ENCODE measurements around the gene ADCK1. TPM values are rescaled to one million over a fixed set of nuclear protein-coding genes. Genes with fewer than 3 reads are reported as not detected.

The ADCK1 gene
- total RNA-seq (10 to 100 TPM; 12.3 to 14.3 TPM), polyA plus RNA-seq (ENCODE audit: insufficient read depth, low read depth, low replicate concordance) (7.5 TPM)
- long read RNA-seq, donor 1, partial matches to known transcripts, result 0 of 3 reads
- long read RNA-seq, donor 1, other reads (novel, unspliced or antisense), result 0 of 3 reads
- long read RNA-seq, donor 2, partial matches to known transcripts, result 0 of 1 reads
- long read RNA-seq, donor 2, other reads (novel, unspliced or antisense), result 0 of 1 reads

DNA sequence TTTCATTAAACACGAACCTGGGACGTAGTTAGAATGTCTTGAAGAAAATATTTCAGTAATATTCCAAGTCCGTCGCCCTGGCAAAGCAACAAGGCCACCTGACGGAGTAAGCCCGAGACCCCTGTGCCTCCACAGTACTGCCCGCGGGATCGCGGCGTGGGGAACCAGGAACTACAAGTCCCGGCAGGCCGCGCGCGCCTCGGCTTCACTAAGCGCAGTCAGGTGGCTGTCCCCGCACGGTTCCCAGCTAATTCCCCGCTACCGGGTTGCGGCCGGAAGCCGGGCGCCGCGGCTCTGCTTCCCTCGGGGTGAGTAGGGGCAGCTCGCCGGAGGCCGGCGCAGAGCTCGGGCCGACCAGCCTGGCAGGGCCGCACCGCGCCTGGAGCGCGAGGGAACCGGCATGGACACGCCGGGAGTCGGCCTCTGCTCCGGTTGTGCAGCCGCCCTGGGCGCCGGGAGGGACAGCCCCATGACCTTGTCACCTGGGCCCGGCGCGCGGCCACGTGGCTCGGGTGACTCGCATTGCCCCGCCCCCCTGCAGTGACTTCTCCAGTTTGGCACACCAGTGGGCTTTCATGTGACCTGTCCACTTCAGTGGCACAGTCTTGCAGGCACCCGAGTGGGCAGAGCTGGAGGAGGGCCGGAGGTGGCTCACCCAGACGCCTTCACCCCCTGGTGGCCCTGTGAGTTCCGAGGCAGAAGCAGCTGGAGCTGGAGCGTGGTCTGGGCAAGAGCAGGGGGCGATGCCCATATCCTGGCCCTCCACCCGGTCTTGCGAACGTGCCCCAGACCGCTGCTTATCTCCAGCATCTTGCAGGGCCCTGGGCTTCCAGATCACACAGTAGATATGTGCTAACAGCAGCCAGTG, at the start of gene ADCK1:
Gene ADCK1, plus strand, starts transcription at position 247 of the 868 bp plus-strand sequence. CDS start 18,870 bp downstream, outside the sequence.
- Histone ChIP-seq H3K4me1 (no peaks in the 10 kb centered on the region), H3K4me3 (peak within 1 kb of the TSS; percentile 69 to 88), H3K27me3 (no peaks in the 10 kb centered on the region), H3K27ac (peak within 1 kb of the TSS; percentile 78 to 87), H3K9me3 (no peaks in the 10 kb centered on the region), H3K36me3 (ENCODE audit: low read depth, missing control alignments) (no peaks in the 10 kb centered on the region)
- intact Hi-C loops (cut with DNase I; ENCODE audit: low total_unique reads), result no loop called here
- 0 to 1% methylated on average over 16 to 61 of the region's 66 CpGs for WGBS, 2 donors
- peak; percentile 96 for DNase-seq
- TF ChIP-seq, protein P1, sequence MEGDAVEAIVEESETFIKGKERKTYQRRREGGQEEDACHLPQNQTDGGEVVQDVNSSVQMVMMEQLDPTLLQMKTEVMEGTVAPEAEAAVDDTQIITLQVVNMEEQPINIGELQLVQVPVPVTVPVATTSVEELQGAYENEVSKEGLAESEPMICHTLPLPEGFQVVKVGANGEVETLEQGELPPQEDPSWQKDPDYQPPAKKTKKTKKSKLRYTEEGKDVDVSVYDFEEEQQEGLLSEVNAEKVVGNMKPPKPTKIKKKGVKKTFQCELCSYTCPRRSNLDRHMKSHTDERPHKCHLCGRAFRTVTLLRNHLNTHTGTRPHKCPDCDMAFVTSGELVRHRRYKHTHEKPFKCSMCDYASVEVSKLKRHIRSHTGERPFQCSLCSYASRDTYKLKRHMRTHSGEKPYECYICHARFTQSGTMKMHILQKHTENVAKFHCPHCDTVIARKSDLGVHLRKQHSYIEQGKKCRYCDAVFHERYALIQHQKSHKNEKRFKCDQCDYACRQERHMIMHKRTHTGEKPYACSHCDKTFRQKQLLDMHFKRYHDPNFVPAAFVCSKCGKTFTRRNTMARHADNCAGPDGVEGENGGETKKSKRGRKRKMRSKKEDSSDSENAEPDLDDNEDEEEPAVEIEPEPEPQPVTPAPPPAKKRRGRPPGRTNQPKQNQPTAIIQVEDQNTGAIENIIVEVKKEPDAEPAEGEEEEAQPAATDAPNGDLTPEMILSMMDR (IDR thresholded peaks at IDR 0.05), result peak; percentile 9 to 21 (median 12)
- no peak for TF ChIP-seq POLR2A (IDR thresholded peaks at IDR 0.05)

- H3K27me3 ChIP-seq, result no peaks in the 10 kb centered on the region
- DNase-seq, result no peak
Measured at GRCh38 chr14:77752266-77752665, 47.6 kb upstream of the ADCK1 start.

GRCh38 chr14:77752799-77753516, 47.0 kb upstream of the ADCK1 start:
- H3K27ac ChIP-seq, result no peak overlapping the region
- TF ChIP-seq POLR2A (IDR thresholded peaks at IDR 0.05), result no peak
- TF ChIP-seq, protein P1 (IDR thresholded peaks at IDR 0.05), result no peak
- DNase-seq, result no peak
- H3K4me3 ChIP-seq, result no peak overlapping the region
- no peaks in the 10 kb centered on the region for H3K9me3 ChIP-seq
- intact Hi-C loops (cut with DNase I; ENCODE audit: low total_unique reads), result no loop called here
- no peaks in the 10 kb centered on the region for H3K27me3 ChIP-seq
- 61 to 71% methylated on average over 3 of the region's 3 CpGs for WGBS, 2 donors
- no peaks in the 10 kb centered on the region for H3K36me3 ChIP-seq (ENCODE audit: low read depth, missing control alignments)
- no peaks in the 10 kb centered on the region for H3K4me1 ChIP-seq

More at GRCh38 chr14:77752266-77752665, 47.6 kb upstream of the ADCK1 start:
- Histone ChIP-seq H3K36me3 (ENCODE audit: low read depth, missing control alignments) (no peaks in the 10 kb centered on the region), H3K9me3 (no peaks in the 10 kb centered on the region), H3K4me1 (no peaks in the 10 kb centered on the region), H3K27ac (no peak overlapping the region), H3K4me3 (no peak overlapping the region)
- intact Hi-C loops (cut with DNase I; ENCODE audit: low total_unique reads), result no loop called here
- WGBS, 2 donors, result 90 to 96% methylated on average over 2 of the region's 2 CpGs
- no peak for TF ChIP-seq POLR2A (IDR thresholded peaks at IDR 0.05)
- TF ChIP-seq, protein P1 (IDR thresholded peaks at IDR 0.05), result no peak

- Histone ChIP-seq H3K36me3 (ENCODE audit: low read depth, missing control alignments) (no peaks in the 10 kb centered on the region), H3K9me3 (no peaks in the 10 kb centered on the region), H3K27me3 (no peaks in the 10 kb centered on the region), H3K4me3 (peak within 1 kb of the TSS; percentile 87 to 98), H3K4me1 (peaks cover 2% of the 10 kb centered on the region), H3K27ac (peak within 1 kb of the TSS; percentile 94 to 95)
- TF ChIP-seq, protein P1 (IDR thresholded peaks at IDR 0.05), result no peak
- TF ChIP-seq POLR2A (IDR thresholded peaks at IDR 0.05), result peak; percentile 62
- intact Hi-C loops (cut with DNase I; ENCODE audit: low total_unique reads), result no loop called here
- 0% methylated on average over 29 to 60 of the region's 60 CpGs for WGBS, 2 donors
- peak; percentile 96 for DNase-seq
Measured at GRCh38 chr14:77760381-77761204, 39.3 kb upstream of the ADCK1 start, which contains the start of gene SNW1. SNW1 (minus strand) TSS chr14:77761156; CDS start chr14:77761127, 29 bp downstream.
